ENCODE data around the gene FAM234B. TPM values are rescaled to one million over a fixed set of nuclear protein-coding genes. Genes with fewer than 3 reads are reported as not detected.

FAM234B gene
- total and polyA plus RNA-seq, 2 of the 8 experiments (the other 6 are each of a cell fraction or from before 2014, with no cell fraction given), result 12.5 to 29.1 TPM

DNA sequence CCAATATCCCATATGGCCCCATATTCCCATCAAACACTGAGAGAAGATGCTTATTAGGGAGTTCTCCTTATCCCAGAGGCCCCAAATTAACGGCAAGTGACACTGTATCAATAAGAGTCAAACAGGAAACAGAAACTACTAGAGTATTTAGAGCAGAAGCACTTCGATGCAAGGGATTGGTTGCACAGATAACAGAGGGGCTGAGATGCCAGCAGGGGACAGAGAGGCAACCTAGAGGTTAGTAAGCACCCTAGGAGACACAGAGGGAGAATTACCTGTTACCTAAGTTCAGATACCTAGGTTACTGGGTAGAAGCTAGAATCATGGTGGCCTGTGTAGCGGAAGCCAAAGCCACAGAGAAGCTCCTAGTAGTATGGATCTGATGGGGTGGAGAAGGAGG, 47.0 kb upstream of the FAM234B start:
- WGBS, 2 experiments (ENCODE audit: extremely low coverage in 1 of 2, insufficient coverage in 1 of 2, insufficient read length in 1 of 2, insufficient replicate concordance in 2 of 2, low coverage in 1 of 2, low lambda C conversion rate in 2 of 2, missing lambda C conversion rate in 1 of 2), result 94% methylated on average over 3 of the region's 3 CpGs; no CpG with 5 or more reads in 1 of the 2 experiments
- H2BK5ac ChIP-seq (ENCODE audit: low read depth, low read length), result no peak overlapping the region

More for the DNA sequence above, 47.0 kb upstream of the FAM234B start:
- ChIA-PET CTCF (ENCODE audit: partially characterized antibody) (interaction anchor here (1.0 to 4.0 kb wide), 7 partner anchors 11 to 215 kb away, joined by 3 to 36 read pairs (median 5); no protein-coding TSS in a partner anchor), POLR2A (ENCODE audit: partially characterized antibody) (interaction anchor here (0.7 kb wide), 1 partner anchor 1688 kb away, joined by 3 read pairs; no protein-coding TSS in a partner anchor)
- no peak for DNase-seq (ENCODE audit: low read depth in 1 of 2, low spot score in 2 of 2)
- Histone ChIP-seq H3K79me1 (ENCODE audit: low read depth, low read length) (no peaks in the 10 kb centered on the region; the same call in 1 of the 2 replicates), H2BK12ac (ENCODE audit: low read depth, low read length) (no peak overlapping the region), H3K4me2 (ENCODE audit: insufficient read depth in 1 of 2, low read depth in 2 of 2, low read length in 2 of 2) (no peak overlapping the region), H3K18ac (ENCODE audit: extremely low read depth, low read length) (no peak overlapping the region), H3K14ac (ENCODE audit: insufficient read length) (no peak overlapping the region), H3K27ac (ENCODE audit: low read depth, low read length) (no peak overlapping the region), H3K23me2 (ENCODE audit: low read depth, low read length) (peaks cover 12% of the 10 kb centered on the region), H3K4ac (replicated peaks; ENCODE audit: insufficient read length, low read depth, low read length) (no peak overlapping the region), H4K20me1 (replicated peaks in 1 of 2; ENCODE audit: control insufficient read depth in 1 of 2, insufficient read depth in 2 of 2, low read length in 2 of 2) (peaks cover 2 to 3% of the 10 kb centered on the region in 2 experiments), H2AK5ac (ENCODE audit: low read depth, low read length) (no peak overlapping the region), H3K9me3 (ENCODE audit: insufficient read depth in 2 of 2, low read depth in 1 of 2, low read length in 1 of 2) (no peaks in the 10 kb centered on the region), H3K23ac (ENCODE audit: insufficient read length) (no peak overlapping the region), H2BK15ac (ENCODE audit: low read length) (no peak overlapping the region), H2BK120ac (replicated peaks; ENCODE audit: low read depth, low read length) (no peak overlapping the region), H2AFZ (ENCODE audit: low read length) (no peak overlapping the region), H3K9ac (replicated peaks in 1 of 4; ENCODE audit: extremely low read depth in 1 of 4, low read depth in 3 of 4, low read length in 3 of 4) (no peak overlapping the region), H3K4me3 (ENCODE audit: extremely low read depth in 1 of 4, insufficient read depth in 2 of 4, low read depth in 3 of 4, low read length in 4 of 4) (no peak overlapping the region), H4K5ac (ENCODE audit: insufficient read length, low read depth, low read length) (no peak overlapping the region), H4K8ac (ENCODE audit: extremely low read depth, insufficient read depth, low read length) (no peak overlapping the region), H3K4me1 (replicated peaks in 1 of 4; ENCODE audit: control insufficient read depth in 3 of 4, insufficient read depth in 4 of 4, low read length in 3 of 4) (peaks cover 6 to 21% (median 12%) of the 10 kb centered on the region in 4 experiments), H2BK20ac (ENCODE audit: low read length) (no peak overlapping the region), H3K79me2 (ENCODE audit: control insufficient read depth in 1 of 2, insufficient read depth in 2 of 2, low read length in 2 of 2) (peaks cover 0 to 43% of the 10 kb centered on the region in 2 experiments; a peak in 2 of 4 replicates), H3K56ac (replicated peaks; ENCODE audit: insufficient read length, low read depth, low read length) (no peak overlapping the region), H3K27me3 (replicated peaks in 1 of 4; ENCODE audit: control insufficient read depth in 3 of 4, extremely low read depth in 1 of 4, insufficient read depth in 3 of 4, low read length in 3 of 4) (peaks cover 0 to 6% (median 2%) of the 10 kb centered on the region in 4 experiments; a peak in 3 of 7 replicates), H3K36me3 (ENCODE audit: control insufficient read depth in 2 of 4, insufficient read depth in 4 of 4, low read length in 3 of 4) (no peaks in the 10 kb centered on the region), H4K91ac (replicated peaks; ENCODE audit: insufficient read length, low read length) (no peak overlapping the region)
- FAIRE-seq, result no peak
- TF ChIP-seq HDAC6 (IDR thresholded peaks at IDR 0.05; ENCODE audit: low read depth, low read length), result no peak
